HG02610 (cell line): ENCODE results near the gene RNF41.

Experiments
- ATAC-seq: cut with Tn5 transposase; IDR thresholded peaks from one replicate; pipeline ENCODE4 v1.9.1; 2021; ENCODE audit warnings: mild to moderate bottlenecking, moderate library complexity; ENCODE audit not compliant: unreplicated experiment

RNF41 gene

DNA sequence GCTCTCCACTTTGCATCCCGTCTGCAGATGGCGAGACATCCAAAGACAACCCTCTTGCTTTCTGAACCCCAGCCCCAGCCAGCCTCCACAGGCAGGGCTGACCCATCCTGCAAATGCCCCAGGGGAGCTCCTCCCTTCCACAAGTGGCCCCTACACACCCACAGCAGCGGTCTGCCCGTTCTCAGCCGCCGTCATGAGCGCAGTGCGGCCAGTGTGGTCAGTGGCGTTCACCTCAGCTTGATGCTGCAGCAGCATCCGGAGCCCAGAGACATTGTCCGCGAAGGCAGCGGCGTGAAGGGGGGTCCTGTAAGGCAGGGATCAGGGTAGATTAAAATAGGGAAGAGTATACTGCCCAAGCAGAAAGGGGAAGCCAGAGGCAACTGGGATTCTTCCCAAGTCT is 22.8 kb upstream of the RNF41 start:
- ATAC-seq: no peak

DNA sequence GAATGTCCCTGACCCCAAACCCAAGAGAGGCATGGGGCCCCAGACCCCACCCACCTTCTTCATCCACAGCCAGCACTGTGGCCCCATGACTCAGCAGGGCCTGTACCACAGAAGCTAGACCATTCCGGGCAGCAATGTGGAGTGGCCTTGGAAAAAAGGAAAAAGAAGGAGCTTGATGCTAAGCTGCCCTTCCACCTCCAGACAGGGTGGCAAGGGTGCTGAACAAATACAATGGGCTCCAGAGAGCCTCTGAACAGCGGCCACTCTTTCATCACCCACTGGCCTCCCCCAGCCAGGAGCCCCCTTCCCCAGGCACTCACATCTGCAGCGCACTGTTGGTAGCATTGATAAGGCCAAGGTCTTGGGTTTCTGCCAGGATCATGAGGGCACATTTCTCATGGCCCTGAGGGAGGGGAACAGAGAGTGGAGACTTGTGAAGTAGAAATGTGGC is 22.0 kb upstream of the RNF41 start:
- ATAC-seq: no peak

- no peak for ATAC-seq
These were observed 21.3 kb upstream of the RNF41 start for GRCh38 chr12:56242986-56243385.

- no peak for ATAC-seq
These were observed 19.9 kb upstream of the RNF41 start for GRCh38 chr12:56241424-56242303.

DNA sequence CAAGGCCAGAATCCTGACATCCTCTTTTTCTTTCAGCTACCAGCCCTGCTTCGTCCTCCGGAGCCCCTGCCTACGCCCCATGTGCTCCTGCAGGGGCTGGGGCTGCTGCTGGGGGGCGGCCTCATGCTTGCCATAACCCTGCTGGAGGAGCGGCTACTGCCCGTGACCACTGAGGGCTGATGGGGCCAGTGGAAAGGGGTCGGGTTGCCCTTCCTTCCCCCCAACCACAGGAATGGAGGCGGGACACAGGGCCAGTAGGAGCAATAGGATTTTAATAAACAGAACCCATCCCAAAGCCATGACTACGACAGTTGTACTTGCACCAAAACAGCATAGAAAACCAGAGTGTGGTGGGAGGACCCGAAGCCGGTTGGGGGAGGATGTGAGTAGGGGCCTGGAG is 15.8 kb upstream of the RNF41 start:
- no peak for ATAC-seq

DNA sequence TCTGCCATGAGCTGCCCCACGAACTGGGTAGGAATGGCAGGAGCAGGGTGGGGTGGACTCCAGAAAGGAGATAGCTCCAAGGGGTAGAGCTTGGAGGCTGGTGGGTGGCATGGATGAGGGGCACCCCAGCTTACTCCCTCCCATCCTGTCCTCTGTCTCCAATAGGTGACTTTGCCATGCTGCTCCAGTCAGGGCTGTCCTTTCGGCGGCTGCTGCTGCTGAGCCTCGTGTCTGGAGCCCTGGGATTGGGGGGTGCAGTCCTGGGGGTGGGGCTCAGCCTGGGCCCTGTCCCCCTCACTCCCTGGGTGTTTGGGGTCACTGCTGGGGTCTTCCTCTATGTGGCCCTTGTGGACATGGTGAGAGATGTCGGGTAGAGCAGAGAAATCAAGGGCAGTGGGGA is 15.3 kb upstream of the RNF41 start:
- no peak for ATAC-seq

GRCh38 chr12:56236091-56236490 is 14.4 kb upstream of the RNF41 start:
- no peak for ATAC-seq

DNA sequence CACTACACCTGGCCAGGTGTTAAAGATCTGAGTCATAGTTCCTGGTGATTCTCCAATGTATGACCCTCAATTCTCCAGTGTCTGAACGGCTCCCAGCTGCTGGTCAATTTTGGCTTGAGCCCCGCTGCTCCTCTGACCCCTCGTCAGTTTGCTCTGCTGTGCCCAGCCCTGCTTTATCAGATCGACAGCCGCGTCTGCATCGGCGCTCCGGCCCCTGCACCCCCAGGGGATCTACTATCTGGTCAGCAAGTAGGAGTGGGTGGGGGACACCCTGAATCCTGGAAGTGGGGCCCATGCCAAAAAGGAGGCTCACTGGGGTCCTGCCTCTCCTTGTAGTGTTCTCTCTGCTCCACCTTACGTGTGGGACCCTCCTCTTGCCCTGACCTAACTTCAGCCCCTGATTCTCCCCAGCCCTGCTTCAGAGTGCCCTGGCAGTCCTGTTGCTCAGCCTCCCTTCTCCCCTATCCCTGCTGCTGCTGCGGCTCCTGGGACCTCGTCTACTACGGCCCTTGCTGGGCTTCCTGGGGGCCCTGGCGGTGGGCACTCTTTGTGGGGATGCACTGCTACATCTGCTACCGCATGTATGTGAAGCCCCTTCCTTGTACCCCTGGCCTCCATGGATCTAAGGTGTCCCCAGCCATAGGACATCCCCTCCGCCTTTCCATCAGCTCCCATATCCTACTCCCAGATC is 13.2 kb upstream of the RNF41 start:
- ATAC-seq: no peak

DNA sequence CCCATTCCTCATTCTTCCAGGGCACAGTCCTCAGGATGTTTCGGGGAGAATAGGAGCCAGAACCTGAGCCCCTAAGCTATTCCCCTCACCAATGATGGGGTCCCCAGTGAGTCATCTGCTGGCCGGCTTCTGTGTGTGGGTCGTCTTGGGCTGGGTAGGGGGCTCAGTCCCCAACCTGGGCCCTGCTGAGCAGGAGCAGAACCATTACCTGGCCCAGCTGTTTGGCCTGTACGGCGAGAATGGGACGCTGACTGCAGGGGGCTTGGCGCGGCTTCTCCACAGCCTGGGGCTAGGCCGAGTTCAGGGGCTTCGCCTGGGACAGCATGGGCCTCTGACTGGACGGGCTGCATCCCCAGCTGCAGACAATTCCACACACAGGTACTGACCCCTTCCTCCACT is 9.5 kb upstream of the RNF41 start:
- ATAC-seq: no peak

- ATAC-seq: no peak
These were observed 8.9 kb upstream of the RNF41 start for GRCh38 chr12:56230432-56231183.

DNA sequence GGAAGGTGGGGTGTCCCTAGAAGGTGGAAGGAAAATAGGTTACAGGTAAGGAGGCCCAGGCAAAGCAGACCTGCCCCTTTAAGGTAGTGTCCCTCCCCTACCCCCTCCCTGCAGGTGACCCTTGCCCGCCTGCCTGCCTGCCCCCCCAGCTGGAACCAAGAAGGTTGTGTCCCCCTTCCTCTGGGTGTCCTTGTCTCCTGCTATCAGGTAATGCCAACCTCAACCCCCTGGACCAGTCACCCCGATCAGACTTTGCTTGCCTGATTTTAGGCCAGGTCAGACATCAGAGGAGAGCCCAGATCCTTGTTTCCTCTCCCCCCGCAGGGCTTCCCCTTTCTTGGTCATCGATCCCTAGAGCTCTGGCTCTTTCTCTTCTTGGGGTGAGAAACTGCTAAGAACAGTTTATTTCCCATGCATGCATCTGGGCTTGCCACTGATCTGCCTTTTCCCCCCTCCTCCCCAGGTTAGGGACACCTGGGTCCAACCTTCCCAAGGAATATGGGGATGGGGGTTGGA is 8.3 kb upstream of the RNF41 start, which contains the start of gene SLC39A5:
Gene SLC39A5 (plus strand): TSS at position 136 of the 516 bp plus-strand sequence. CDS start 1,224 bp downstream, outside the sequence.
- ATAC-seq: no peak

GRCh38 chr12:56229082-56229481 is 7.4 kb upstream of the RNF41 start:
- ATAC-seq: no peak

GRCh38 chr12:56224954-56225353 is 3.2 kb upstream of the RNF41 start:
- no peak for ATAC-seq

DNA sequence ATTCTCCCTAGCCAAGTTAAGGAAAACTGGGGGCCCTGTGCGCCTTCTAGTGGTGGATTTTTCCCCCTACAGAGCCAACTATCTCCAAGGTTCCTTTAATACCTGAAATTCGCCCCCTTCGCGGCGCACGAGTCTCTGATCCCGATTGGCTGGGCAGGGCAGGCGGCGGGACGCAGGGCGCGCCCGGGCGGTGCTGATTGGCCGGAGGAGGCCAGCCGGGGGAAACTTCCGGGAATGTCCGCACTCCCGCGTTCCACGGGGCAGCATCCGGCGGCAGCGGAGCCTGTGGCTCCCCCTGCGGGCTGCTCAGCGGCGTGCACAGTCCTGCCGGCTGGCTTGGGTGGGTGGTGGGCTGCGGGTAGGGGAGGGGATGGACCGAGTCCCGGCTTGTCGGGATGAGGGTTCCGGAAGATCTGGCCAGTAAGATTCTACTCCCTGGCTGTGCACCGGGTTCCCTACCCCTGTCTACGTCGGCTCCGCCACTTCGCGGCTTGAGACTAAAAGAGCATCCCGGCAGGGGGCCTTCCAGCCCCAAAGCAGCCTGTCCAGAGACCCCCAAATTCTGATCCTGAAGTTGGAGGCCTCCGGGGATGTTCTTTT is 2.5 kb upstream of the RNF41 start, which contains the start of gene NABP2:
Gene NABP2 (plus strand): TSS at position 241 of the 600 bp plus-strand sequence. CDS start 515 bp downstream, outside the sequence.
- peak; percentile 78 for ATAC-seq

DNA sequence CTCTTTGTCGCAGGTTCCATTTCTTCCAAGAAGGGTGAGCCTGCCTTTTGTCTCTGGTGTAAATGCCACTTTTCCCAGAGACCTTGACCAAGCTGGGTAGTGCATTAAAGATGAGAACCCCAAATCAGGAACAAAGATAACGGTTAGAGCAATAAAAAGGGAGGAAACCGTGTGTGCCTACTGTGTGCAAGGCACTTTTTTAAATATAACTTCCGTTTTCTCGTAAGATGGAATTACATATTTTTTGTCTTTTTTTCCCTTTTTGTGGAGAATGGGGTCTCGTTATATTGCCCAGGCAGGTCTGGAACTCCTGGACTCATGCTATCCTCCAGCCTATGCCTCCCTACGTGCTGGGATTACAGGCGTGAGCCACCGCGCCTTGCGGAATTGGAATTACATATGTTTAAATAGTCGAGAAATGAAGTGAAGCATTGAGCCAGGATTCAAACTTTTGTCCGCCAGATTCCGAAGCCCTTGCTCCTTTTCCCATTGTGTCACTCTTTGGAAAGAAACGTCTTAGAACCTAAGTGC is 1.9 kb upstream of the RNF41 start:
- no peak for ATAC-seq

GRCh38 chr12:56222531-56222895 is 791 bp upstream of the RNF41 start:
- no peak for ATAC-seq

DNA sequence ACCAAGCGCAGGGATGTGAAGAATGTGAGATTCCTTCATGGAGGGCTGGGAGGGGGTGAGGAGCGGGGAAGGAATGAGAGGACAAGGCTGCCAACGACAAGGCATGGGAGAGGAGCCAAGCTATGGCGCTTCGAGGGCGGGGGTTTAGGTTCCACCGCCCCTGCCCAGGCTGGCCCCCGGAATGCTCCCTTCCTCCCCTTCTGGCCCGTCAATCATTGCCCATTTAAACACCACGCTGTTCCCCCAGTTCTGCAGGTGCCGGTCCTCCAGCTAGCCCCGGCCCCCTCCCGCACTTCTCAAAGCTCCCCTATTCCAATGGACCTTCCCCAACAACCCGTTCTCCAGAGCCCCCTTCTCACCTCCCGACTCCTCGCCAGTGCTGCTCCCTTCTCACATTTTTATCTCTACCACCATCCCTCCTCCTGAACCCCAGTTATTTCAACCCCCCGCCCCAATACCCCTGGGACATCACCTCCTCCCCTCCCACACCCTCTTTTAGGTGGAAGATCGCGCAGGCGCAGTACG is 428 bp downstream of the RNF41 start:
- ATAC-seq: peak; percentile 23

- ATAC-seq: no peak
These were observed 1.0 kb downstream of the RNF41 start for GRCh38 chr12:56220611-56221231.

DNA sequence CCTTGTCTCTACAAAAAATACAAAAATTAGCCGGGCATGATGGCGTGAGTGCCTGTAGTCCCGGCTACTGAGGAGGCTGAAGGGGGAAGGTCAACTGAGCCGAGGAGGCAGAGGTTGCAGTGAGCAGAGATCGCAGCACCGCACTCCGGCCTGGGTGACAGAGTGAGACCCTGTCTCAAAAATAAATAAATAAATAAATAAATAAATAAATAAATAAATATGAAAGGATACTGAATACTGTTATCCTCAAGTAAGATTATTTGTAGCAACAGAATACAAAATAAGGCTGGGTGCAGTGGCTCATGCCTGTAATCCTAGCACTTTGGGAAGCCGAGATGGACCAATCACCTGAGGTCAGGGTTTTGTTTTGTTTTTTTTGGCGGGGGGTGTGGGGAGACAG is 1.9 kb downstream of the RNF41 start:
- no peak for ATAC-seq

GRCh38 chr12:56216461-56216860 is 5.3 kb downstream of the RNF41 start:
- ATAC-seq: no peak
